ENCODE results near the gene TSEN15. TPM values are rescaled to one million over a fixed set of nuclear protein-coding genes. Genes with fewer than 3 reads are reported as not detected.

The TSEN15 gene
- total and polyA plus RNA-seq, 8 donors: 33.8 to 50.1 (median 39.5) TPM

- H3K36me3 ChIP-seq: peaks cover 0 to 12% of the 10 kb centered on the region in 2 donors
- TF ChIP-seq, protein P1, sequence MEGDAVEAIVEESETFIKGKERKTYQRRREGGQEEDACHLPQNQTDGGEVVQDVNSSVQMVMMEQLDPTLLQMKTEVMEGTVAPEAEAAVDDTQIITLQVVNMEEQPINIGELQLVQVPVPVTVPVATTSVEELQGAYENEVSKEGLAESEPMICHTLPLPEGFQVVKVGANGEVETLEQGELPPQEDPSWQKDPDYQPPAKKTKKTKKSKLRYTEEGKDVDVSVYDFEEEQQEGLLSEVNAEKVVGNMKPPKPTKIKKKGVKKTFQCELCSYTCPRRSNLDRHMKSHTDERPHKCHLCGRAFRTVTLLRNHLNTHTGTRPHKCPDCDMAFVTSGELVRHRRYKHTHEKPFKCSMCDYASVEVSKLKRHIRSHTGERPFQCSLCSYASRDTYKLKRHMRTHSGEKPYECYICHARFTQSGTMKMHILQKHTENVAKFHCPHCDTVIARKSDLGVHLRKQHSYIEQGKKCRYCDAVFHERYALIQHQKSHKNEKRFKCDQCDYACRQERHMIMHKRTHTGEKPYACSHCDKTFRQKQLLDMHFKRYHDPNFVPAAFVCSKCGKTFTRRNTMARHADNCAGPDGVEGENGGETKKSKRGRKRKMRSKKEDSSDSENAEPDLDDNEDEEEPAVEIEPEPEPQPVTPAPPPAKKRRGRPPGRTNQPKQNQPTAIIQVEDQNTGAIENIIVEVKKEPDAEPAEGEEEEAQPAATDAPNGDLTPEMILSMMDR (IDR thresholded peaks at IDR 0.05): peak; percentile 53 to 70
- DNase-seq: peak in 2 of 4 donors; percentile 72 to 80
- peak; percentile 92 for ATAC-seq
- no peaks in the 10 kb centered on the region for H3K9me3 ChIP-seq
- no peaks in the 10 kb centered on the region for H3K27me3 ChIP-seq
- H3K4me1 ChIP-seq: peaks cover 0 to 7% of the 10 kb centered on the region in 2 donors
- H3K27ac ChIP-seq: no peak overlapping the region
- intact Hi-C loops (cut with DNase I): loop anchor here in 1 of 2 donors (5.0 to 10.0 kb wide), 2 partner anchors 147 to 489 kb away; no protein-coding TSS in a partner anchor
- H3K4me3 ChIP-seq: no peak overlapping the region
Measured at GRCh38 chr1:184075055-184076029, 23.8 kb downstream of the TSEN15 start.

- Histone ChIP-seq H3K9me3 (no peaks in the 10 kb centered on the region), H3K27ac (peak overlapping the region in 1 of 2 donors; percentile 27), H3K27me3 (no peaks in the 10 kb centered on the region), H3K4me1 (peaks cover 0 to 7% of the 10 kb centered on the region in 2 donors), H3K36me3 (no peaks in the 10 kb centered on the region), H3K4me3 (no peak overlapping the region)
- TF ChIP-seq, protein P1 (IDR thresholded peaks at IDR 0.05): no peak
- intact Hi-C loops (cut with DNase I): loop anchor here in 1 of 2 donors (5.0 to 10.0 kb wide), 2 partner anchors 144 to 486 kb away; no protein-coding TSS in a partner anchor
- ATAC-seq (peak; percentile 20), DNase-seq (peak in 1 of 4 donors; percentile 57)
Measured at GRCh38 chr1:184078564-184079249, 27.2 kb downstream of the TSEN15 start.

GRCh38 chr1:184080309-184080708 lies 28.8 kb downstream of the TSEN15 start:
- intact Hi-C loops (cut with DNase I): no loop called here
- Histone ChIP-seq H3K27ac (no peak overlapping the region), H3K36me3 (no peaks in the 10 kb centered on the region), H3K27me3 (no peaks in the 10 kb centered on the region), H3K4me1 (peaks cover 0 to 4% of the 10 kb centered on the region in 2 donors), H3K9me3 (no peaks in the 10 kb centered on the region), H3K4me3 (no peak overlapping the region)
- no peak for ATAC-seq
- TF ChIP-seq, protein P1 (IDR thresholded peaks at IDR 0.05): no peak
- no peak for DNase-seq

- TF ChIP-seq, protein P1 (IDR thresholded peaks at IDR 0.05): no peak
- ATAC-seq (no peak), DNase-seq (no peak)
- intact Hi-C loops (cut with DNase I): no loop called here
- Histone ChIP-seq H3K36me3 (no peaks in the 10 kb centered on the region), H3K27ac (no peak overlapping the region), H3K9me3 (no peaks in the 10 kb centered on the region), H3K4me1 (no peaks in the 10 kb centered on the region), H3K4me3 (no peak overlapping the region), H3K27me3 (no peaks in the 10 kb centered on the region)
Measured at GRCh38 chr1:184082541-184083415, 31.2 kb downstream of the TSEN15 start.

Measured in left lung (tissue), 10 donors.